HG02884 (cell line): Measurements from ENCODE around the gene VWC2.
A peak's percentile ranks its signal among the peaks of the same experiment; 100 is the strongest.

Experiments
- ATAC-seq: cut with Tn5 transposase; IDR thresholded peaks from one replicate; pipeline ENCODE4 v1.9.1; 2021; ENCODE audit warnings: mild to moderate bottlenecking, moderate library complexity; ENCODE audit not compliant: unreplicated experiment

The VWC2 gene

DNA sequence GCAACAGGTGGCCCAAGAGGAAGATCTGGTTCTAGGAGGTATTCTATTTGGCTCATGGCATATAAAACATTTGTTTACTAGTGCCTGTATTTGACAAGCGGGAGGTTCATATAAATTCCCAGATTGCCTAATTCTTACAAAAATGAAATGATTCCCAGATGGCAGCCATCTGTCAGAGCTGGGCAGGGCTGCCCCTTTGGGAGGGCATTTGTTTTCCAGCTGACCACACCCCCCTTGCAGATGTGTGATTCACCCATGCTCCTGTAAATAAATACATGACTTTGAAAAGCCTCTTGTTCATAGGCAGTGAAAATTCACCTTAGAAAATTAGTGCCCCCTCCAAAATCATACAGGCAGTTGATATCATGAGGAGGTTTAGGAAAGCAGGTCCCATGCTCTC, 8.6 kb downstream of the VWC2 start:
- no peak for ATAC-seq

DNA sequence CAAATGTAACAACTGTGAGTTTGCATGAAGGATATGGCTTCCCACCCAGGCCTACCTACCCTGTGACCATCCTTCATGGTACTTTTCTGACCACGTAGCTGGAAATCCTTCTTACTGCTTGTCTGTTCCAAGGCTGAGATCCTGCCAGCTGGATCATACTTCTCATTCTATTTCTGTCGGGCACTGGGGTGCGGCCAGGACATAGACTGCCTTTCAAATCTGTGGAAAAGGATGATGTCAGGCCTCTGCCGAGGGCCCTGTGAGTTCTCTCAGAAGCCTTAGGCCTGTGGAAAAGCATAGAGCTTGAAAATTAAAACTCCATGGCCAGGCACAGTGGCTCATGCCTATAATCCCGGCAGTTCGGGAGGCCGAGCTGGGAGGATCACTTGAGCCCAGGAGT, 10.0 kb downstream of the VWC2 start:
- no peak for ATAC-seq

DNA sequence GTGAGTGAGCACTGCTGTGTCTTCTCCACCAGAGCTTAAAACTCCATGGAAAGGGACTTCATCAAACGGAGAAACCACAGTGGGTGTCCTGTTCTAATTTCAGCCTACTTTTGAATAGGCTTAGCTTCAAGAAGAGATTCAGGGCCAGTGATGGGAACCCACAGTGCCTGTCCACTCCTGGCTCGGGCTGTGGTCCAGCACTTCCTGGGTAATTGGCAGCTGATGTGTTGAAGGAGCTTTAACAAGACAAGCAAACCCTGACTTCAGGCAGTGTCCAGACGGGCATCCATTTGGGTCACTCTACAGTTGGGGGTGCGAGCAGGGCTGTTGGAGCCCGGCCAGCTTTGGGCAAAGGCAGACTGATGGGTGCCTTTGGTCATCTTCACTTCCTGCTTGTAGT, 14.5 kb downstream of the VWC2 start:
- no peak for ATAC-seq

DNA sequence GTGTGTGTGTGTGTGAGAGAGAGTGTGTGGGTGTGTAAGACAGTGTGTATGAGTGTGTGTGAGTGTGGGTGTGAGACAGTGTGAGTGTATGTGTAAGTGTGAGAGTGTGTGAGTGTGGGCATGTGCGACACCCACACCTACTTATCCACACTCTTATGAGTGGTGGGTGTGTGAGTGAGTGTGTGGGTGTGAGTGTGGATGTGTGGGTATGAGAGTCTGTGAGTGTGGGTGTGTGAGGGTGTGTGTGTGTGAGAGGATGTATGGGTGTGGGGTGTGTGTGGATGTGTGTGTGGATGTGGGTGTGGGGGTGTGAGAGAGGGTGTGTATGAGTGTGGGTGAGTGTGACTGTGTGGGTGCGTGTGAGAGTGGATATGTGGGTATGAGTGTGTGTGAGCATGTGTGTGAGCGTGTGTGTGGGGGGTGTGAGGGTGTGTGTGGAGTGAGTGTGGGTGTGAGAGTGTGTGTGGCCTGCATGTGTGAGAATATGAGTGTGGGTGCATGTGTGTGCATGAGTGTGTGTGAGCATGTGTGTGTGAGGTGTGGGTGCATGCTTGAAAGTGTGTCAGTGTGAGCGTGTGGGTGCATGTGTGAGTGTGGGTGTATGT, 15.1 kb downstream of the VWC2 start:
- ATAC-seq, result no peak

DNA sequence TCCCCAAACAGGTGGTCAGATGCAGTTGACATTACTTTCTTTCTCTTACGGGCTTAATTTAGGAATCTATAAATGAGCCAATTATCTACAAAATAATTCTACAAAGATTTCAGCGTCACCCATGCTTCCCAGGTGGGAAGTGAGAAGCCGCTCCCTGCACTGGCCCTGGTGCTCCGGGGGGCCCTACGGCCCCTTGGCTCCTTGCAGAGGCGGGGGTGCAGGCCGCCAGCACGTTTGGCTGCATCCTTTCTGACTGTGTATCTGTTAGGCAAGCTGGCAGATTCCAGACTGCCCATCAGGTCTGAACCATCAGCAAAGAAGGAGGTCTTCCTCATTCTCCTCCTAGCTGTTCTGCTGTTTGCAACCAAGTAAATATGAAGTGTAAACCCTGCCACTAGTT, 16.3 kb downstream of the VWC2 start:
- no peak for ATAC-seq

DNA sequence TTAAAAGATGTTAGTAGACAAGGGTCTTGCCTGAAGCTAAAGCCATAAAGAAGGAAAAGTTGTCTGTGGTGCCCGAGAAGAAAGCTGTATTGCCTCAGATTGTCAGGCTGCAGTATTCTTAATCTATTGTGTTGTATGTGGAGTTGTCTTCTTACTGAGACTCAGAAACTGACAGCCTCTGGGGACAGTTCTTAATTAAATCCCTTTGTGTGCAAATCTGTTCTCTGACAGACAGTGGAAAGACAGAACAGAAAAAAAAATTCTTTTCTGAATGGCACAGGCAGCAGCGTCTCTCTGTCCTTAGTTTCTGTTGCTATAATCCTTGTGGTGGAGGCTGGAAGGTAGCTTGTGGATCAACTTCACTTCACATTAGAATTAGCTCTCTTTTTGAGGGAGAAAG, 16.8 kb downstream of the VWC2 start:
- no peak for ATAC-seq

DNA sequence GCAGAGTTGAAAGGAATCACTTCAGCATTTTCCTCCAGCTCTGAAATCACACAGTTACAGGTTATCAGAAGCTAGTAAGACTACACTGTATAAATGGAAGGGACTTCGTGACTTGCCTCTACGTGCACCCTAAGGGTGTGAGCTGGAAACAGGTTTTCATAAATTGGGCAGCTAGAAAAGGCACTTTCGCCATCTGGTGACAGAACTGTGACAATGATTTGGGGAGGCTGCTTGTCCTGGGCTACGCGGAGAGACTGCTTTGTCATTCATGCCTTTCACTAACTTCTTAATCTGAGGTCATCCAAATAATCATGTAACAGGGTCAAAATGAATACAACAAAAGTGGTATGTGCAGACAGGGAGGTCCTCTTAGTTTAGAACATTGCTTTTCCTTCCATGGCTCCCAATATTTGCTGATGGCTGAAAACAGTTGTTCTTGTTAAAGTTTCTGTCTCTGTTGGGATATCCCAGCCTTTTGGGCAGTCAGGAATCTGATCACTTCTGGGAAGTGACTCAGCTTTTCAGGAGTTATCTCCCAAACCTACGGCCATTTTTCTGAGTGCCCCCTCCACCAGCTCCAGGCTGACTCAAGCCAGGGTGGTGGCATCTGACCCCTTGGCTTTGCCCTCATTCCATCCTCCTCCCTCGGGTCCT, 17.8 kb downstream of the VWC2 start:
- ATAC-seq, result peak; percentile 88

DNA sequence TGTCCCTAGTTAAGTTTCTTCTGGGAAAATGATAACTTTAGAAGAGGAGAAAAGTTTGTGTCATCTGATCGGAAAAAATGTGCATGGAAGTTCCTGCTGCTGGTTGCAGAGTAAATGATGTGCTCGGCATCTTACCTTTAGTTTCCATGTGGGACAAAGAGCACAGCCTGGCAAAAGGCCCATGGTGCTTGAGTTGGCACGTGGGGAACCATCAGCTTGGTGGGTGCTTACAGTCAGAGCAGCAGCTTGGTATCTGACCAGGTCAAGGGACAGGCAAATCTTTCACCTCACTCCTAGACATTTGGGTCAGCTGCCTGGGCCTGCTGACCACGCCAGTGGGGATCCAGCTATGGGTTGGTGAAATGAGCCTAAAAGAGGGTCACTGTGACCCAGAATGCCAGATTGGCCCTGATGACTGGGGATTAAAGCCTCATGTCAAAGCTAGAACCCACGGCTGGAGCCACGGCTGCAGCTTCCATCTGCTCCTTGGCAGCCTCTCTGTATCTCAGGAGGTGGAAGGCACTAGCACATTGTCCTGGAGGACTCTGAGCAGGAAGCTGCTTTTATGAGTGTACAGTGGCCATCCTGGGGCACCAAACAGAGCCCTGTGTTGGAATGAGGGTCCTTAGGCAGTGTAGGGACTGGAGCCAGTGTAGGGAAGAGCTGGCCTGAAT, 24.7 kb downstream of the VWC2 start:
- no peak for ATAC-seq

DNA sequence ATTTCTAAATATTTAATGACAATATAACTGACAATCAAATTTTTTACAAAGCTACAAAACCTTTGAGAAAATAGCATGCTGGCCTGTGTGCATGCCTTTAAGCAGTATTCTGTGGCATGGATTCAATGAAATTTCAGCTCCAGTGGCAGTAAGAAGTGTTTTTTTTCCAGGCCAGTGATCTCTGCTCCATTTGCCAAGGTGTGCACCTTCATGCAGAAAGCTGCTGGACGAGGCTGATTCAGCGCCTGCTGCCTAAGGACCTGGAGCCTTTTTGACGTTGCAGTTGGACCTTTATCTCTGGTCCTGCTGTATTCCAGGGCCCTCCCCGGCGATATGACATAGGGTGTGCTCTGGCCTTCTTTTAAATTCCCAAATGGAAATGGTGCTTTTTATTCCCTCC, 26.6 kb downstream of the VWC2 start:
- no peak for ATAC-seq

DNA sequence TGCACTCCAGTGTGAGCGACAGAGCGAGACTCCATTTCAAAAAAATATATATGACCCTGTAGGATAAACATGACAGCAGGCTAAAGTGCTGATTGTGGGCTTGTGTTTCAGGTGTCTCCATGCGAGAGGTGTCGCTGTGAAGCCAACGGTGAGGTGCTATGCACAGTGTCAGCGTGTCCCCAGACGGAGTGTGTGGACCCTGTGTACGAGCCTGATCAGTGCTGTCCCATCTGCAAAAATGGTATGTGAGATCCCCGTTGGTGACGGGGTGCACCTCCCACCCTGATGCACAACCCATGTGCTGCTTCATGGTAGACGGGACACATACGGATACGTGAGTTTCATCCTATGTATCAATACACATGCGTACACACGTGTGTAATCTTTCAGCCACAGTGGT, 29.2 kb downstream of the VWC2 start:
- ATAC-seq, result no peak

DNA sequence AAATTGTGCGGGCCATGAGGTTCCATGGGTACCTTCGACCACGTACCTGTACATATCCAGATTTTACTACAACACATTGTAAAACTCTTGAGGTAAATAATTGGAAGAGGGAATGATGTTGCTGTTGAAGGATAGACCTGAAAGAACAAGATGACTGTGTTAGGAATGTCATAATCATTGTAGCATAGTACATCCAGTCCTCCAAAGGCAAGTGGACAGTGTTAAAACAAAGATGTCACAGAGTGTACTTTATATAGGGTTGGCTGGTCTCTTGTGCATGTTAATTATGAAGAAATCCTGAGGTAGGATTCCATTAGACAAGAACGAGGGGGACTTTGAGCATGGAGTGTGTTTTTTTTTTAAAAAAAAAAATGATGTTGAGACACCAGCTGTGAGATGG, 30.4 kb downstream of the VWC2 start:
- ATAC-seq, result no peak

DNA sequence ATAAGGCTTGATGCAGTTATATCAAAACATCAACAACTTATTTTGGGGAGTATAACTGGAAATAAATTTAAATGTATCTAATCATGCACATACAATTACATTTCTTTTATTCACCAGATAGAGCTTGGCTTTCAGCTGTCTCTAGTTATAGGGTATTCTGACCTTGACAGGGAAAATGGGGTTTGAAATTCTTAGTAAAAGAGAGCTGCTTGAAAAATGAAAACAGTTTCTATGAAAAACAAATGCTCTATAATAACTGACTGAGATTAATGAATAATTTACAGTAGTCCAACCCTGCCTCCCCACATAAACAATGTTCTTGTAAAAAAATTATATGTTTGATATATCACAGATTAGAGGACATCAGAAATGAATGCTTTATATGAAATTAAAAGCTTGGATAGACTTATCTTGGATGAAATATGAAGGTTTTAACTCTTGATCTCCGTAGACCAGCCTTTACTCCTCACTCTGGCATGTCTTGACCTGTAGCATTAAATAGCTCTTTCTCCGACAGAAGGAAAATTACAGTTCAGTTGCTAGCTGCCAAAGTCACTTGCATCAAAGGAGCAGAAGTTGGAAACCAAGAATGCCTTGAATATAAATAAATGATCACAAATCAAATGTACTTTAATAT, 32.1 kb downstream of the VWC2 start:
- no peak for ATAC-seq

DNA sequence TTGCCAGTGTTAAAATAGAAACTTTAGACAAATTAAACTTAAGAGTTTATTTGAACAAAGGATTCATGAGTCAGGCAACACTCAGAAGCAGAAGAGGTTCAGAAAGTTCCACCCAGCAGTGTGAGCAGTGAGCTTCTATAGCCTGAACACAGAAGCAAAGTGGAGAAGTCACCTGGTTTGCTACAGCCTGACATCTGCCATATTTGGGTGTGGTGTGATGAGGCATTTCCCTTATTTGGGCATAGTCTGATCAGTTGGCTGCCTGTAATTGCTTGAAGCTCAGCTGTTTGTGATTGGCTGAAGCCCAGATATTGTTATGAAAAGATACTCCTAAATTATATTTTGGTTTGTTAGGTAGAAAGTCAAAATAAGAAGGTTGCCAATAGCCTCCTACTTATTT, 39.1 kb downstream of the VWC2 start:
- ATAC-seq, result no peak

DNA sequence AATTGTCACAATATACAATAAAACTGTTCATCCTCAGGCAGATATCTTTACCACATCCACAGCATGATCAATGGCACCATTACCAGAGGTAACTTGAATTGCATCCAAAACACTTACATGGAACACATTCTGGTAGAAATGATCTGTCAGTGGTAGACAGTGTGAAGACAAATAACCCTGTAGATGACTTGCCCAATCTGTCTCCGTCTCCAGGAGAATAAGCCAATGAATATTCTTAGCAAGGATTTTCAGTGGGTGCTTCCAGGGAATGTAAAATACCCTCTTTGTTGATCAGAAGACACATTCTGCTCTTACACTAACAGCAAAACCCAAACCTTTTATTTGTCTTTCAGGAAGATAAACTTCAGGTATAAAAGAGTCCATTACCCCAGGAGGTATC, 43.8 kb downstream of the VWC2 start:
- no peak for ATAC-seq

DNA sequence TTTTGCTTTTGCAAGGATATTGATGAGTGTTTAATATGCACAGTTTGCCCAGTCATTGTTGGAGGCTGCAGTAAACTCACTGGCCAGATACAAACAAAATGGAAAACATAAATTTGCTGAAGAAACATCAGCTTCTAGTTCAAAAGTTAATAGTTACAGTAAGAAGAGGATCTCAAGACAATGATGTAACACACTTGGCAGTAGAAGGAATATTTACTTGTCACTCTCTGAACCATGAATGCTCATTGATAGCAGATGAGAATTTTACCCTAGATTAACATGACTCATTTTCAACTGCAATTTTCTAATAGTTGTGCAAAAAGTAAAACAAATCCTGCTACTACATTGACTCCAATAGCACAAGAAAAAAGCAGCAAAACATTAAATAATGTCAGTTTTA, 47.7 kb downstream of the VWC2 start:
- ATAC-seq, result no peak

DNA sequence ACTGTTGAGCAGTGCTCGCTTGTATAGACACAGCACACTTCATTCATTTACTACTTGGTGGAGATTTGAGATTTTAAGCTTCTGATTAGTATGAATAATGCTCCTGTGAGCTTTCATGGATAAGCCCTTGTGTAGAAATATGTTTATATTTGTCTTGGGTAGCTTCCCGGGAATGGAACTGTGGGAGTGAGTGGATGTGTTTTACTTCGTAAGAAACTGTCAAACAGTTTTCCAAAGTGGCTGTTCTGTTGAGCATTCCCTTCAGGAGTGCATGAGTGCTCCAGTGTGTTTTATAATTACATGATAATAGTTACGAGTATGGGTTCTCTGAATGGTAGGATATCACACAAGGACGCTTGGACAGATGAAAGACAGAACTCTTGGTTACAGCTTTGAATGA, 49.4 kb downstream of the VWC2 start:
- ATAC-seq, result no peak

DNA sequence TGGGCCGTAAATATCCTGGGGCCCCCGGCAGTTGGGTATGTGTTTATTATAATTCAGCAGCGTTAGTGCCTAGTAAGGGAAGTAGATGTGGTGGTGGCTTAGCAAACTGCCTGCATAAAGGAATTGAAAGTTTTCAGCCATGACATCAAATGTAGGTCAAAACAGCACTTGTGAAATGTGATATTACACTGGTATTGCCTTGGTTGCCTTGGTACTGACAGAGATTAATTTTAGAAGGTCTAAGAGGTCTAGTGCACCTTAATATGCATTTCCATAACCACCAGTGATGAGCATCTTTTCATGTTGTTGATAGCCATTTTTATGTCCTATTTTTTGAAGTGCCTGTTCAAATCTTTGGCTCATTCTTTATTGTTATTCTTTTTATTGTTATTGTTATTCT, 50.1 kb downstream of the VWC2 start:
- no peak for ATAC-seq

DNA sequence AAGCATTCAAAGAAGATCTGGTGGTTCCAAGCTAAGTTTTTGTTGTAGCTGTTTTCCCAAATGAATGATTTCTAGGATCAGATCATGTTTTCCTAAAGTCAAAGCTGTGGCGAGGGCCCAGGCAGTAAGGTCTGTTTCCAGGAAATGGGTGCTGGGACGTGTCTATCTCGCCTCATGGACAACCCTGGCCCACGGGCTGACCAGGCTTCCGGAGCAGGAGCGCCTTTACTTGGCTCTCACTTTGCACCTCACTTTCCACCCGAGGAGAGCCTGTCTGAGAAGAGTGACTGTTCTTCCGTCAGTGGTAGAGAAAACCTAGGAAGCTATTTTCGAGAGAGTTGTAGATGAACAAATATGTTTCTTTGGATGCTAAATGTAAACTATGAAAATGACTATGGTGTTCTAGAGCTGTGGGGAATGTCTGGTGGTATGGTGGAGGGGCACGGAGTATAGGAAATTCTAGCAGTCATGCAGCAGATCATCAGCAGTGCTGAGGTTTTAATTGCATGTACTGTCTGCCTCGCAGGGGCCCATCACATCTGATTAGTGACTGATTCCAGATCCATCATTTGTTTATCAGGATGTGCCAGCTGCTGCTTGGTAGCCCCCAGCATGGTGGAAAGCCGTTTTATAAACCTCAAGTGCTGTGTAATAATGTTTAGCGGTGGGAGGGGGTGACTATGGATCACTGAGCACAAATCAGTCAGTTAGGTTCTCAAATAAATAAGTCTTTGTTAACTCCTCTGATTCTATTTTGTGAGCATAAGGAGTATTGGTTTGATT, 66.6 kb downstream of the VWC2 start:
- no peak for ATAC-seq

DNA sequence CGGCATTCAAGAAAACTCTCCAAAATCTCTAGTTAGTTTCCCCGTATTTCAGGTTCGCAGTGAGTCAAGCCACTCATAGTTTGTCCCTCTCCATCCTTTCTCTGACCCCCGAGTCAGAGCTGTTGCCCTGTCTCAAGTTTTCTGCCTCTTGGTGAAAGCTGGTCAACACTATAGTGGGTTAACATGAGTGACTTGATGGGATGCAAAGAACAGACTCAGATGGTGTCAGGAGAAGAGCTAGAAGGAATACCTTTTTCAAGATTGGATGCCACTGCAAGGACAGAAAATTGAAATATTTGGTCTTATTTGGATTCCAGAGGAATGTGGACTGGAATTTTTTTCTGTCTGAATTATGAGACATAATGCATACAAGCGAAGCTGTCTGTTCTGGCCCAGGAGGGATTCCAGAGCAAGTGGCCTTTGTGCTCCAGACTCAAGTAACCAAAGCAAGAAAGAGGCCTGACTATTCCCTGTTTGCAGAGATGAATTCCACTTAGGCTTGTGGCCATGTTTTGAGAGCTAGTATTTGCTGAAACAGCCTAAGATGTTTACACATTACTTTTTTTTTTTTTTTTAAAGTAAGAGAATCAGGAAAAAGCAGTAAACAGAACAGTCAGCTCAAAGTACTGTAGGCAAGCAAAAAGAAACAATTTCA, 67.4 kb downstream of the VWC2 start:
- ATAC-seq, result no peak

DNA sequence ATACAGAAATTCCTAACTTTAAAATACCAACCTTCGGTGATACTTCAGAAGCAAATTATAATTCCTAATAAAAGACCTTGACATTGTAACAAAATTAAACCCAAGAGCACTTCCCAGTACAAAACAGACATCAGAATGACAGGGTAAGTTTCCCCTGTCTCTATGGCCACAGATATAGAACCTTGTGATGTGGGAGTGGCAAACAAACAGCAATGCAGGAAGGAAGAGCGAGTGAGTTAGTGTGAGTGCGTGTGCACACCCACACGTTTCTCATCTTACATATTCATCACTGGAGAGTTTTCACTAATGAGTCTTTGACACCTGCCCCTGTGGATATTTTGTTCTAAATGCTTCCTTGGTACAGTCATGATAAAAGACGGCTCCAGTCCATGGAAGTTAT, 72.2 kb downstream of the VWC2 start:
- ATAC-seq, result no peak
